AG04450 (cell line): Measurements from ENCODE around the gene NR2F6. TPM values are rescaled to one million over a fixed set of nuclear protein-coding genes. Genes with fewer than 3 reads are reported as not detected.

Experiments used
- CTCF ChIA-PET: fragments of 300-600, 350-600 bp; formaldehyde crosslinking; extraction: SDS; loops from one replicate; lab custom pipeline; 2022; ENCODE audit warnings: antibody characterized with exemption, inconsistent platforms; lab: Charles Lee
- POLR2A ChIA-PET: fragments of 350-600 bp; formaldehyde crosslinking; extraction: SDS; loops from one replicate; lab custom pipeline; 2021; ENCODE audit warnings: antibody characterized with exemption, inconsistent platforms; lab: Yijun Ruan, JAX
- DNase-seq: peaks from one replicate; pipeline ENCODE4 v3.0.0-alpha.2; 2011; ENCODE audit warnings: low read depth, low spot score
- H3K27ac ChIP-seq: one replicate; pipeline ENCODE4 v1.5.1; 2012; ENCODE audit warnings: low read depth, low read length, control low read depth
- H3K27me3 ChIP-seq: one replicate; pipeline ENCODE4 v1.6.0; 2012; ENCODE audit warnings: low read length; ENCODE audit not compliant: control insufficient read depth, insufficient read depth
- H3K4me3 ChIP-seq: 2 replicates; pipeline ENCODE4 v1.5.1; 2011; ENCODE audit warnings: mild to moderate bottlenecking, low read depth, low read length, control low read depth
- H3K9me3 ChIP-seq: 2 replicates; pipeline ENCODE4 v1.5.1; 2012; ENCODE audit warnings: low read length; ENCODE audit not compliant: control insufficient read depth, insufficient read depth
- CTCF ChIP-seq: IDR thresholded peaks from 2 replicates; pipeline ENCODE4 v1.5.1; 2011; ENCODE audit warnings: low read depth, low read length, control low read depth, inconsistent platforms
- polyA plus RNA-seq: library from polyadenylated mRNA; depleted of rRNA; stranded (reverse); fragments of >200 nt; gene quantifications from 2 replicates; pipeline ENCODE4 v1.2.3, GENCODE V29; 2011

Gene NR2F6
- polyA plus RNA-seq, 1 experiment = 16.3 TPM

- Histone ChIP-seq H3K4me3 (peak within 1 kb of the TSS; percentile 82), H3K27me3 (no peaks in the 10 kb centered on the region), H3K9me3 (no peaks in the 10 kb centered on the region; the same call in 1 of the 2 replicates), H3K27ac (peak within 1 kb of the TSS; percentile 47)
- CTCF ChIA-PET = interaction anchor here (1.0 kb wide), 1 partner anchor 34 kb away, joined by 3 read pairs; no protein-coding TSS in a partner anchor
- POLR2A ChIA-PET = interaction anchor here (0.6 to 2.2 kb wide), 7 partner anchors 10 to 177 kb away, joined by 3 to 14 read pairs (median 6); partner anchors contain the start of genes BABAM1 and USE1
- DNase-seq = peak; percentile 92
- no peak for TF ChIP-seq CTCF
Measured at GRCh38 chr19:17226002-17226933, 19.5 kb downstream of the NR2F6 start, which contains the start of gene OCEL1. TSS of gene OCEL1 (plus strand) at chr19:17226226. CDS start at chr19:17226248, 22 bp downstream.

- POLR2A ChIA-PET = interaction anchor here (0.6 kb wide), 2 partner anchors 9 to 125 kb away, joined by 4 to 6 read pairs; no protein-coding TSS in a partner anchor
- no peak for TF ChIP-seq CTCF
- CTCF ChIA-PET = no interaction called here
- H3K4me3 ChIP-seq = no peak overlapping the region
- DNase-seq = no peak
- no peaks in the 10 kb centered on the region for H3K27me3 ChIP-seq
- no peak overlapping the region for H3K27ac ChIP-seq
- H3K9me3 ChIP-seq = no peaks in the 10 kb centered on the region; the same call in 1 of the 2 replicates
Measured at GRCh38 chr19:17225053-17225452, 20.7 kb downstream of the NR2F6 start.

DNA sequence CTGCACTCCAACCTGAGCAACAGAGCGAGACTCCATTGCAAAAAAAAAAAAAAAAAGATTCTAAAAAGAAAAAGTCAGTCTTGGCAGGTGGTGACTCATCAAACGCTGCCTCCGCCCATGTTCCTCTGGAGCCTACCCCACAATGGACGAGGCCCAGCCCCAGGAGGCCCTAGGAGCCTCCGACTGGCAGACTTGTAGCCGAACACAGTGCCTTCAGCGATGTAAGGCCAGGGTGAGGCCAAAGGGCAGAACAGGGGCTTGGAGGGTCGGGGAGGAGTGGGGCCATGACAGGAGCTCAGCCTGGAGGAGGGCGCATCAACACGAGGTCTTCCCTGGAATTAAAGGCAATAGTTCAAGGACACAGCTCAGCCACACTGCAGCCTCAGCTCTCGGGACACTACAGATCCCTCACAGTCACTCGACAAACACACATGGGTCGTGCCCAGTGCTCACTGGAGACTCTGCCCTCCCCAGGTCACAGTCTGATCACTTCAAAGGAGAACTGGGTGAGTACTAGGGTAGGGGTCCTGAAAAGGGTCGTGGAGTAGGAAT is 25.4 kb downstream of the NR2F6 start:
- no peak for TF ChIP-seq CTCF
- Histone ChIP-seq H3K4me3 (no peak overlapping the region), H3K9me3 (no peaks in the 10 kb centered on the region), H3K27me3 (no peaks in the 10 kb centered on the region), H3K27ac (no peak overlapping the region)
- CTCF ChIA-PET = no interaction called here
- DNase-seq = no peak
- POLR2A ChIA-PET = no interaction called here

DNA sequence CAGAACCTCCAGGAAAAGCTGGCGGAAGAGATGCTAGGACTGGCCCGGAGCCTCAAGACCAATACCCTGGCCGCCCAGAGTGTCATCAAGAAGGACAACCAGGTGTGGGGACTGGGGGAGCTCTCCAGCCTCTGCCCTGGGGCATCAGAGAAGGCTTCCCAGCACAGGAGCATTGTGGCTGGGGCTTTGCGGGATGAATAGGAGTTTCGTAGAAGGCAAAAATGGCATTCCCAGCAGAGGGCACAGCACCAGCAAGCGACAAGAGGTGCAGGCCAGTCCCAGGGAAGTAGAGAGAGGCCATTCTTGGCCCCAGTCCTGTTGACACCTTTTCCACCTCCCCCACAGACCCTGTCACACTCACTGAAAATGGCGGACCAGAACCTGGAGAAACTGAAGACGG is 26.4 kb downstream of the NR2F6 start:
- ChIA-PET POLR2A (no interaction called here), CTCF (no interaction called here)
- Histone ChIP-seq H3K27me3 (no peaks in the 10 kb centered on the region), H3K9me3 (no peaks in the 10 kb centered on the region), H3K27ac (no peak overlapping the region), H3K4me3 (no peak overlapping the region)
- no peak for DNase-seq
- TF ChIP-seq CTCF = no peak
